OCI-LY7 (cell line): ENCODE data around the gene VPS13D.

ENCODE experiments used
- CTCF ChIP-seq: fragments of 200-600 bp; sonication (generic); conservative IDR thresholded peaks from 2 replicates; pipeline ENCODE4 v1.5.1; 2014; ENCODE audit warnings: mild to moderate bottlenecking, antibody characterized with exemption, low read length, moderate library complexity, mixed read lengths
- EZH2phosphoT487 ChIP-seq: fragments of 200-600 bp; sonication (generic); IDR thresholded peaks from 2 replicates; pipeline ENCODE4 v1.6.1; 2018; ENCODE audit warnings: low read depth, borderline replicate concordance, mild to moderate bottlenecking, mixed run types, antibody characterized with exemption, low read length, moderate library complexity, mixed read lengths

GRCh38 chr1:12285496-12286143 lies 55.8 kb downstream of the VPS13D start:
- TF ChIP-seq CTCF (no peak), EZH2phosphoT487 (no peak)
